HG02870 (cell line): ENCODE results near the gene CUBN.
A peak's percentile ranks its signal among the peaks of the same experiment; 100 is the strongest.

ENCODE experiments used
- ATAC-seq: cut with Tn5 transposase; IDR thresholded peaks from one replicate; pipeline ENCODE4 v1.9.1; 2021; ENCODE audit warnings: mild to moderate bottlenecking, moderate library complexity; ENCODE audit not compliant: unreplicated experiment

CUBN gene

DNA sequence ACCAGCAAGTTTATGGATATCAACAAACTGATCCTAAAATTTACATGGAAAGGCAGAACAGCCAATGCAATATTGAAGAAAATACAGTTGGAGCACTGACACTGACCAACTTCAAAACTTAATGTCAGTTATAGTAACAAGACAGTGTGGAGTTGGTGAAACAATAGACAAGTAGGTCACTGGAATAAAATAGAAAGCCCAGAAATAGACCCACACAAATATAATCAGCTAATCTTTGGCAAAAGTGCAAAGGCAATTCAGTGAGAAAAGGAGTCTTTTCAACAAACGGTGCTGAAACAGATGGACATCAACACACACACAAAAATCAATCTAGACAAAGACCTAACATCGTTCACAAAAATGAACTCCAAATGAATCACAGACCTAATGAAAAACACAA lies 326.1 kb downstream of the CUBN start:
- no peak for ATAC-seq

DNA sequence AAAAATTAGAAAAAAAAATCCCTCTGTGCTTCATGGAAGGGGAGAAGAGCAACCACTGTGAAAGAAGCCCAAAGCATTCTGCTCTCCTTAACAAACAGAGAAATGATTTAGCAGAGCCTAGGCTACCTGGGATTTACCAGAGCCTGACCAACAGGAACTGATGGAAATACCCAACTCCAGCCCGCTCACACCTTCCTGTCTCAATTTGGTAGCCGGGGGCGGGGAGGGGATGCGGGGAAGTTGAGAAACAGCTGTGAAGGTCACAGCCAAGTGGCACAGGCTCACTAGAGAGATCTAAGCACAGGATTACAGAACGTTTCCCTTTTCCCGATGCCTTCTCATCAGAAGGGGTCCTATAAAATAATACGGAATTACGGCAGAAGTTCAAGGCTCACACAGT lies 330.0 kb downstream of the CUBN start:
- peak; percentile 87 for ATAC-seq

DNA sequence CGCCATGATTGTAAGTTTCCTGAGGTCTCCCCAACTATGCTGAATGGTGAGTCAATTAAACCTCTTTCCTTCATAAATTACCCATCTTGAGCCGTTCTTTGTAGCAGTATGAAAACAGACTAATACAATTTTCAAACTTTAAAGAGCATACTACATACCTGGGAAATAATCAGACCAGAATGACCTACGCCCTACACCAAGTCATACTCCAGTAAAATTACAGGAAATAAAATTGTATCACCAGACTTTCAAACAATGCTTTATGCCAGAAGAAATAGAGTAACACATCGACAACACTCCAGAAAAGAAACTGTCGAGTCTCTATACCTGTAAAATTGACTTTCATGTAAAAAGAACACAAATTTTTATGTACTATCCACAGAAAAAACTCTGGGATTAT lies 331.0 kb downstream of the CUBN start:
- no peak for ATAC-seq

DNA sequence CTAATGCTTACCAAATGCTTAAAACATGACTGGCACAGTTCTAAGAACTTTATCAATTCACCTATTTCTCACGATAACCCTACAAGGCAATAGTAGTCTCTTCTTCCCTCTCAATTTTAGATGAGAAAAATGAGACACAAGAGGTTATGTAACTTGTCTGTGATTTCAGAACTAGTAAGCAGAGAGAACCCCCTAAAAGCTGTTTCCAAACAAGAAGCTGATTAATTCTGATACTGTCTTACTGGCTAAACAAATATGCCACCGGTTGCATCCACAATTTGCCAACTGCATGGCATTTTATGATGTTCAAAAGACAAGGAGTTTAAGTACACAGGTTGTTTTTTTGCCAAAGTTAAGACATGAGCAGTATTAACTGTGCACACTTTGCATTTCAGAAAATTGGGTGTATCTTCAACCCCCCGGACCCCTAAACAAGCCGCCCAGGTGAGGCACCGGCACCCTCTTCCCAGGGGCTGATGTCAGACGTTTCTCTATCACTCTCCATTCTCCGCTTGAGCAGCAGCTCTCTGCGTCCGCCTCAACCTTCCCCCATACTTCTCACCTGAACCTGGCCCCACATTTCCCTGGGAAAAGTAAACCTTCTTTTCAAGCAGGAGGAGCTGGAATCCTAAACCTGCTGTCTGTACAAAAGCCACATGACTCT lies 334.1 kb downstream of the CUBN start:
- ATAC-seq = no peak

DNA sequence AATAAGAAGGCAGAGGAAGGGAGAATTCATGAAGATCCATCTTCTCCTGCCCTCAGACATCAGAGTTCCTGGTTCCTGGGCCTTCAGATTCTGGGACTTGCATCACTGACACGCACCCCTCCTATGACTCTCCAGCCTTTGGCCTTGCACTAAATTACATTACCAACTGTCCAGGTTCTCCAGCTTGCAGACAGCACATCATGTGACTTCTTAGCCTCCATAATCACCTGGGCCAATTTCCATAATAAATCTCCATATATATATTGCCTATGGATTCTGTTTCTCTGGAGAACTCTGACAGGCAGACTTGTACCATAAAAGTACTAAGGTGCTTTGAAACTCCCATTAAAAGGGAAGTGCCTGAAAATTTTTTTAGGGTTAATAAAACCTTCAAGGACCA lies 335.6 kb downstream of the CUBN start:
- no peak for ATAC-seq

DNA sequence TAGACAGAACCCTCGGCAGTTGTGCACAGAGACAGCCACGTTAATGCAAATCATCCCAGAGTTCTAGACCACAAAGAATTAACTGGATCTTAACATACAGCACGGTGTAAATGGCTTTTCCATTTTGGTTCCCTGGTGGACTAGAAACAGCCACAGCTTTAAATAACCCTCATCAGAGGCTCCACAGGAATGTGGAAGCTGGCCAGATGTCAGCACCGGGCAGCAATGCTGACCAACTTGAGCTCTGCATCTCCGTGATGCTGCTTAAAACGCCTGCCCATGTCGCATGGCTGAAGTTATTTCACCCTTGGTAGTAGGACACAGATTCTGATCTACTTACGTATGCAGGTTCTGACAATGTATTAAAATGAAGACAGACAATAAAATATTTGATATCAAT lies 336.9 kb downstream of the CUBN start:
- no peak for ATAC-seq

DNA sequence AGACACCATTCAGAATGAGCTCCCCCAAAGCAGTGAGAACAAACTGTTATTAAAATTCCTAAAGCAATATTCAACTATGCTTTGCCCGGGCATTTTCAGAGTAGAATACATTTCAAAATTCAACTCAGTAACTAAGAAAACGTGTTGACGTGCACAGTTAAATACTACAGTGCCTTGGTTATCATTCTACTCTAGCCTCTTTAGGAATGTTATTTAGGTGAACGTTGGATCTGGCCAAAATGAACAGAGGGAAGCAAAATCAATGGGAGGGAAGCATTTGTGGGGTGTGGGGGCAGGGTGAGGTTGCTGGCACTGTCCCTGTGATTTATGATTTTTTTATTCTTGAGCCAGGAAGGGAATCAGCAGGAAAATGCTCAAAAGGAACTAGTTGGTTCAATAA lies 339.8 kb downstream of the CUBN start:
- ATAC-seq = no peak

DNA sequence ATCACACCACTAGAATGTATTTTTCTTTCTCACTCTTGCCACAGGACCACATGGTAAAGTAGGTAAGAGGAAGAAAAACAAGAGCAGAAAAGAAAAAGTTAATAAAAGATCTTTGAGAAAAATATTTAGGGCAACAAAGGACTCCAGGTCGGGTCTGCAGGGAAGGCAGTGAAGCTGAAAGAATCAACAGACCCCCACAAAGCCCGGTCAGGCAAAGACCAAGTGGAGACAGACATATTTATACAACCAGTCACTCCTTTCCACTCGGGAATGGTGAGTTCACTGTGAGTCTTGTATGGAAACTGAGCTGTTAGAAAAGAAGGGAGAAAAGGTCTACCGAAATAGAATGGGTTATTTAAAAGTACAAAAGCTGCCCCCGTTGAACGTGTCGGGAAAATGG lies 340.4 kb downstream of the CUBN start:
- no peak for ATAC-seq

DNA sequence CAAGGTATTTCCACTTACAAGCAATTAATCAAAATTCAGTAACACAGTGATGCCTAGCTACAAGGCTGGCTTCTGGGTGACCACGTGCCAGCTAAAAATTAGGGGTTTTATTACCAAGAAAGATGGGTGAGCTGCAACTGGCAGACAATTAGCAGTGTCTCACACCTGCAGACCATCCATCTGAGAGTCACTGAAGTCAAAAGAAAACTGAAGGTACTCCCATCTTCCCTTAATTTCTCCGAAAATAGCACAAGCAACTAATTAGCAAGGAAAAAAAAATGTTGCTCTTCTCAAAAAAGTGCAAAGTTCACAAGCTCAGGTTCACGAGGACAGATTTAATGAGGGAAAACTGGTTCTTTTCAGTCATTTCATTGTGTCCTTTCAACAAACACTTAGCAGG lies 340.8 kb downstream of the CUBN start:
- no peak for ATAC-seq

DNA sequence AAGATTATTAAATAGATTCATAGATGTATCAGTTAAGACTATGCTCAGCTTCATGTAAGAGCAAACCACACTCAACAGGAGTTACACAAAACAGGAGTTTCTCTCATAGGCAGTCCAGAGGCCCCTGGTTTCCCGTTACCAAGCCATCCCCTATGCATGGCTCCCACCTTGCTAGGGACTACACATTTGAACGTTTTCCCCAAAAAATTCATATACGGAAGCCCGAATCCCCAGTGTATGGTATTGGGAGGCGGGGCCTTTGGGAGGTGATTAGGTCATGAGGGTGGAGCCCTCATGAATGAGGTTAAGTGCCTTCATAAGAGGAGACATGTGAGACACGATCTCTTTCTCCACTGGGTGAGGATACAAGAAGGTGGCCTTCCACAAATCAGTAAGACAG lies 341.5 kb downstream of the CUBN start:
- ATAC-seq = no peak

DNA sequence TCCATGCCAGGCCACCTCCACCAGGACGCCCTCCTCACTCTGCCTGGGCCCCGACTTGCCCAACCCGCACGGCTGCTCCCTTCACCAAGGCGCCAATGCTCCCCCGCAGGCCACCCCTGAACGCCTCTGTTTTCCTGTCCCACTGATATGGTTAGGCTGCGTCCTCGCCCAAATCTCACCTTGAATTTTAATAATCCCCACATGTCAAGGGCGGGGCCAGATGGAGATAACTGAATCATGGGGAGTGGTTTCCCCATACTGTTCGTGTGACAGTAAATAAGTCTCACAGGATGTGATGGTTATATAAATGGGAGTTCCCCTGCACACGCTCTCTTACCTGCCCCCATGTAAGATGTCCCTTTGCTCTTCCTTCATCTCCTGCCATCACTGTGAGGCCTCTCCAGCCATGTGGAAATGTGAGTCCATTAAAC lies 342.2 kb downstream of the CUBN start:
- ATAC-seq = no peak

DNA sequence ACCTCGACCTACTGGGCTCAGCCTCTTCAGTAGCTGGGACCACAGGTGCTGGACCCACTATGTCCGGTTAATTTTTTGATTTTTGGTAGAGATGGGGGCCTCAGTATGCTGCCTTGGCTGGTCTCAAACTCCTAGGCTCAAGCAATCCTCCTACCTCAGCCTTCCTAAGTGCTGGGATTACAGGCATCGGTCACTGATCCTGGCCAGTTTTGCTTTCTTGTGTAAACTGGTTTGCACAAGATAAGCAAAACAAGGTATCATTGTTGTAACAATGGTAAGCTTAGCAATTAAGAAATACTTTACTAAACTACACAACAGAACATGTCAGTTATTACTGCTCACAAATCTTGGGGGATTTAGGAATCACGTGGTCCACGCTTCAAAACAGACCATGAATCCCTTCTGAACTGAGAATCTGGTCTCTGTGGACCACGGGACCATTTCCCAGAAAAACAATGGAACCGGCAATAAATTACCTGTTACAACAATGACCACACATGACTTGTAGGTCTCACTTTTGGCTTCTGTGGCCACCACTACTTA lies 349.2 kb downstream of the CUBN start:
- ATAC-seq = no peak

DNA sequence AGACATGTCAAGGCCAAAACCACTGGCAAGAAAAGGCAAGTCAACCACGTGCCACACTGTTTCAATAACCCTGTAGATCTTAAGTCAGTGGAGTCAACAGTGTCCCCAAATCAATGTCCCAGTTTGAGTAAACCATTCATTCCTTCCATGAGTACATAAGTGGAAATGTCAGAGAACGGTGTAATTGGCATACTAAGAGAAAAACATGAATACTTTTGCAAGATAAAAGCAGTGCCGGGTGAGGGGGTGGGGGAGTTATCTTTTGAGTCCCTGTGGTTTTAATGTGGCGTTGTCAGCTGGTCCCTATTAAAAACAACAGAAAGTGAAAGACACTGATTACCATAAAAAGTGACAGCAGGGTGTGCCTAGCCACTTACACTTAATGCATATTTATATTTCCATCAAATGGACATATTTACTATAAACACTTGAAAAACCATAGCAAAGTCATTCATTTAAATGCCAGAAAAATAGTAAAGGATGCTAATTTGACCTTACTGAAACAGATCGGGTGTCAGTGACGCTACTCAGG lies 350.2 kb downstream of the CUBN start:
- peak; percentile 89 for ATAC-seq

DNA sequence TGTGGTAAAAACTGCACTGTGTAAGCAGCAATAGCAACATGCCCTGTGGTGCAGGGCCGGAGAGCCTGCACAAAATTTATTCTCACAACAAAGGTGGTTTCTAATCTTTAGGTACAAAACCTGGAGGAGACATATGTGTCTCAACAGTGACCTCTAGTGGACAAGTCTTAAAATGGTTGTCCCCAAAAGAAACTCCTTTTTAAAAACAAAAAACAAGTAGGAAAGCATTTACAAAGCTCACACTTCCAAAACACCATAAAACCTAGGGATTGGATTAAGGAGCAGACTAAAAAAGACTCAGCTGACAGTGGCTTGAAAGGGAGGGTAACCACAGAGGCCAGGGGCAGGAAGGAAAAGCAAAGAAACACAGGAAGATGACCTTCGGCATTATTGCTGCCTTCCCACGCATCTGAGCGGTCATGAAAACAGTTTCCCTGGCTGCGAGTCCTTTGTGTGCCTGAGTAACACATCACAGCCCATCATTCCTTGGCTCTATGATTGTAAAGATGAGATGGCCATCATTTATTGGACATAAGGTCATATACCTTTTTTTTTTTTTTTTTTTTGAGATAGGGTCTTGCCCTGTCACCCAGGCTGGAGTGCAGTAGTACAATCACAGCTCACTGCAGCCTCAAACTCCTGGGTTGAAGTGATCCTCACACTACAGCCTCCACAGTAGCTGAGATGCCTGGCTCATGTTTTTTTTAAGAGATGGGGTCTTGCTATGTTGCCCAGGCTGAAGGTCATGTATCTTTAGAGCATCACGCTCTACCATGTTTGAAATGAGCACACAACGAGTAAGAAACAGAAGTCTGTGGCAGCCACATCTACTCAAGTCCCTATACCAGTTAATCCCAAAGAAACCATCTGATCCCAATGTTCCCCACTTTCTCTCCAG lies 351.9 kb downstream of the CUBN start:
- no peak for ATAC-seq

DNA sequence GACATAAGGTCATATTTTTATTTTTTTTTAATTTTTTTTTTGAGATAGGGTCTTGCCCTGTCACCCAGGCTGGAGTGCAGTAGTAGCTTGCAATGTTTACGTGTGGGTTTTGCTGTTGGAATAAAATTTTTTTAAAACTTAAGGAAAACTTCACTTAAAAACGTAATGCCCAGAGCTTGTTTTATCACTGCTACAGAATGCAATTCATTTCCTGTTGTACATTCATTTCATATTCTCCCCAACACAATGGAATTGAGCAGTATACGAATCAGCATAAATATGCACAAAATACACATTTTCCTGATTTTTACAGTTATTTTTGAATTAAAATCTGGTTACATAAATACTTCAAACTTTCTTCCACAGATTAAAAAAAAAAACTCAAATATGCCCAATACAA lies 352.7 kb downstream of the CUBN start:
- ATAC-seq = no peak
